HCT116 (cell line): Measurements from ENCODE around the gene SLA2. TPM values are rescaled to one million over a fixed set of nuclear protein-coding genes. Genes with fewer than 3 reads are reported as not detected.

Experiments used
- ATAC-seq: fragments of 200-7000 bp; cut with Tn5 transposase; 2 replicates; pipeline ENCODE4 v1.9.1; 2020; ENCODE audit warnings: mild to moderate bottlenecking, moderate library complexity
- Bru-seq: library from RNA; stranded (reverse); fragments of 400-500 nt; gene quantifications from one replicate; lab custom pipeline; 2021; lab: Mats Ljungman, UMichigan
- BruChase-seq, 2 experiments: library from RNA; stranded (reverse); fragments of 400-500 nt; gene quantifications; one replicate each; lab custom pipeline; 2021; lab: Mats Ljungman, UMichigan
- BruUV-seq: library from RNA; stranded (reverse); fragments of 400-500 nt; replicated peaks from 2 replicates; lab custom pipeline; 2021; lab: Mats Ljungman, UMichigan
- CTCF ChIA-PET: fragments of 300-600 bp; sonication (Branson Sonifier 250); formaldehyde crosslinking; loops from one replicate; lab custom pipeline; 2021; ENCODE audit warnings: antibody characterized with exemption; lab: Charles Lee
- POLR2A ChIA-PET: fragments of 300-600, 350-600 bp; sonication (Branson Sonifier 250); formaldehyde crosslinking; loops from one replicate; lab custom pipeline; 2021; ENCODE audit warnings: antibody characterized with exemption; lab: Charles Lee
- RAD21 ChIA-PET, 2 experiments: fragments of 300-600 bp; sonication (Branson Sonifier 250); formaldehyde crosslinking; loops; one replicate each; lab custom pipeline; 2023; ENCODE audit warnings: low total read pairs in 2 of 2; ENCODE audit not compliant: uncharacterized antibody in 2 of 2, unreplicated experiment in 2 of 2, low non-redundant PET in 1 of 2; lab: Charles Lee
- DNase-seq: peaks from one replicate; pipeline ENCODE4 v3.0.0-alpha.2; 2010; ENCODE audit warnings: low read depth, low spot score
- H2AFZ ChIP-seq: fragments of 200-600 bp; shearing (Covaris generic), sonication (generic); 2 replicates; pipeline ENCODE4 v1.6.1; 2017; ENCODE audit warnings: low read depth, mixed run types, mixed read lengths, antibody characterized with exemption, low read length; ENCODE audit not compliant: poor library complexity, severe bottlenecking
- H3K27ac ChIP-seq: 2 replicates; pipeline ENCODE4 v1.5.1; 2012; ENCODE audit warnings: low read depth, low read length
- H3K27me3 ChIP-seq: fragments of 200-600 bp; sonication (generic); 2 replicates; pipeline ENCODE4 v1.6.1; 2016; ENCODE audit warnings: mixed run types, low read length, mixed read lengths; ENCODE audit not compliant: insufficient read depth
- H3K36me3 ChIP-seq, 2 experiments: fragments of 200-500 bp in 1 of 2; fragments of 200-600 bp in 1 of 2; sonication (Bioruptor generic) in 1 of 2; sonication (generic) in 1 of 2; 2 replicates each; pipeline versions ENCODE4 v1.5.1 to v1.6.1; 2014 to 2016; ENCODE audit warnings: low read length in 2 of 2, inconsistent platforms in 1 of 2, mixed read lengths in 1 of 2, mixed run types in 1 of 2; ENCODE audit not compliant: insufficient read depth in 2 of 2, control insufficient read depth in 1 of 2
- H3K4me1 ChIP-seq, 2 experiments: fragments of 200-600 bp in 1 of 2; sonication (generic) in 1 of 2; 2 replicates each; pipeline versions ENCODE4 v1.5.1 to v1.6.1; 2012 to 2017; ENCODE audit warnings: low read length in 2 of 2, inconsistent platforms in 1 of 2, mild to moderate bottlenecking in 1 of 2, mixed read lengths in 1 of 2, mixed run types in 1 of 2, moderate library complexity in 1 of 2; ENCODE audit not compliant: insufficient read depth in 2 of 2, control insufficient read depth in 1 of 2
- H3K4me2 ChIP-seq: fragments of 200-600 bp; sonication (generic); 2 replicates; pipeline ENCODE4 v1.6.1; 2017; ENCODE audit warnings: mixed run types, low read length, mixed read lengths
- H3K4me3 ChIP-seq, 2 experiments: fragments of 200-600 bp in 1 of 2; sonication (generic) in 1 of 2; replicated peaks in 1 of 2; 2 replicates each; pipeline ENCODE4 v1.5.1; 2011 to 2016; ENCODE audit warnings: low read length in 2 of 2, control low read depth in 1 of 2, low read depth in 1 of 2, mild to moderate bottlenecking in 1 of 2, mixed read lengths in 1 of 2, mixed run types in 1 of 2
- H3K79me2 ChIP-seq: fragments of 200-600 bp; sonication (generic); 2 replicates; pipeline ENCODE4 v1.6.1; 2017; ENCODE audit warnings: mild to moderate bottlenecking, mixed run types, low read length, moderate library complexity, mixed read lengths; ENCODE audit not compliant: insufficient read depth
- H3K9ac ChIP-seq: fragments of 200-600 bp; sonication (generic); 2 replicates; pipeline ENCODE4 v1.6.1; 2016; ENCODE audit warnings: low read length, mixed read lengths
- H3K9me2 ChIP-seq: fragments of 200-600 bp; sonication (generic), shearing (Covaris generic); 2 replicates; pipeline ENCODE4 v1.6.1; 2017; ENCODE audit warnings: mixed run types, mild to moderate bottlenecking, moderate library complexity; ENCODE audit not compliant: insufficient read depth
- H3K9me3 ChIP-seq, 2 experiments: fragments of 200-500 bp in 1 of 2; fragments of 200-600 bp in 1 of 2; sonication (Bioruptor generic) in 1 of 2; sonication (generic) in 1 of 2; 2 replicates each; pipeline ENCODE4 v1.6.1; 2014 to 2017; ENCODE audit warnings: low read length in 2 of 2, mixed read lengths in 2 of 2, inconsistent platforms in 1 of 2, low read depth in 1 of 2, mild to moderate bottlenecking in 1 of 2, mixed run types in 1 of 2, moderate library complexity in 1 of 2; ENCODE audit not compliant: control insufficient read depth in 1 of 2, insufficient read depth in 1 of 2
- H4K20me1 ChIP-seq: fragments of 200-600 bp; sonication (generic), shearing (Covaris generic); 2 replicates; pipeline ENCODE4 v1.6.1; 2017; ENCODE audit warnings: mixed run types, mild to moderate bottlenecking, moderate library complexity; ENCODE audit not compliant: insufficient read depth
- CEBPB ChIP-seq: IDR thresholded peaks from 2 replicates; pipeline ENCODE4 v1.6.1; 2012; ENCODE audit warnings: low read depth
- EGR1 ChIP-seq: IDR thresholded peaks from 2 replicates; pipeline ENCODE4 v1.6.1; 2012; ENCODE audit warnings: low read depth
- ELF1 ChIP-seq: IDR thresholded peaks from 2 replicates; pipeline ENCODE4 v1.6.1; 2012; ENCODE audit warnings: low read depth, borderline replicate concordance
- EZH2 ChIP-seq: fragments of 200-600 bp; sonication (generic); IDR thresholded peaks from 2 replicates; pipeline ENCODE4 v1.6.1; 2017; ENCODE audit warnings: antibody characterized with exemption, mixed run types
- EZH2phosphoT487 ChIP-seq: fragments of 200-600 bp; IDR thresholded peaks from 2 replicates; pipeline ENCODE4 v1.6.1; 2018; ENCODE audit warnings: antibody characterized with exemption, borderline replicate concordance
- MAX ChIP-seq: IDR thresholded peaks from 2 replicates; pipeline ENCODE4 v1.6.1; 2012
- POLR2A ChIP-seq: IDR thresholded peaks from 2 replicates; pipeline ENCODE4 v1.7.0; 2011; ENCODE audit warnings: borderline replicate concordance; ENCODE audit not compliant: insufficient read depth, insufficient read length; ENCODE audit errors: extremely low read depth
- RAD21 ChIP-seq: IDR thresholded peaks from 2 replicates; pipeline ENCODE4 v1.6.1; 2012; ENCODE audit warnings: low read depth, mild to moderate bottlenecking
- REST ChIP-seq: IDR thresholded peaks from 2 replicates; pipeline ENCODE4 v1.6.1; 2012; ENCODE audit warnings: low read depth
- SIN3A ChIP-seq: IDR thresholded peaks from 2 replicates; pipeline ENCODE4 v1.6.1; 2012; ENCODE audit warnings: low read depth
- SRF ChIP-seq: IDR thresholded peaks from 2 replicates; pipeline ENCODE4 v1.6.1; 2012; ENCODE audit warnings: low read depth
- ZBTB33 ChIP-seq: IDR thresholded peaks from 2 replicates; pipeline ENCODE4 v1.6.1; 2011; ENCODE audit warnings: mild to moderate bottlenecking, low read length, moderate library complexity; ENCODE audit not compliant: insufficient replicate concordance; ENCODE audit errors: extremely low read depth
- ZFX ChIP-seq: fragments of 450-650 bp; IDR thresholded peaks from 2 replicates; pipeline ENCODE4 v1.6.1; 2017
- ZNF274 ChIP-seq: fragments of 200-500 bp; sonication (Bioruptor generic); IDR thresholded peaks from 2 replicates; pipeline ENCODE4 v1.6.1; 2014; ENCODE audit warnings: mild to moderate bottlenecking, low read depth, low read length, inconsistent platforms
- intact Hi-C: fragments of 100-400 bp; cut with micrococcal nuclease; formaldehyde crosslinking; loops from 2 replicates; pipeline ENCODE4 v1.10.0; 2022
- long read RNA-seq: library from polyadenylated mRNA; unstranded; transcript quantifications from one replicate; pipeline ENCODE4 v2.0.0, GENCODE V29; 2021; ENCODE audit not compliant: unreplicated experiment
- polyA plus RNA-seq: library from polyadenylated mRNA; unstranded; fragments of >200 nt; gene quantifications from 2 replicates; pipeline ENCODE4 v1.2.1, GENCODE V29; 2012; ENCODE audit warnings: missing spikeins
- total RNA-seq: library from RNA; stranded (reverse); gene quantifications from one replicate; pipeline ENCODE4 v1.2.1, GENCODE V29; 2021; ENCODE audit not compliant: unreplicated experiment
- TF ChIP-seq, protein P1 (sequence below), 3 experiments: fragments of 200-600 bp in 1 of 3; sonication (generic) in 1 of 3; IDR thresholded peaks in 2 of 3; conservative IDR thresholded peaks in 1 of 3; 2 replicates each; pipeline ENCODE4 v1.5.1; 2012 to 2017; ENCODE audit warnings: low read depth in 2 of 3, low read length in 2 of 3, antibody characterized with exemption in 1 of 3, borderline replicate concordance in 1 of 3, control low read depth in 1 of 3, mild to moderate bottlenecking in 1 of 3, mixed read lengths in 1 of 3, mixed run types in 1 of 3, moderate library complexity in 1 of 3; ENCODE audit not compliant: insufficient read depth in 1 of 3

Gene SLA2
- 0.12 TPM for total RNA-seq
- 0.04 and 0.09 TPM in 2 replicates for polyA plus RNA-seq
- percentile 22 among the genes with signal in this experiment for Bru-seq, nascent RNA
- percentile 26 among the genes with signal in this experiment for BruChase-seq, experiment 1, labeled RNA remaining after a 6-hour chase
- percentile 27 among the genes with signal in this experiment for BruChase-seq, experiment 2, labeled RNA remaining after a 2-hour chase
- long read RNA-seq = 0 reads

DNA sequence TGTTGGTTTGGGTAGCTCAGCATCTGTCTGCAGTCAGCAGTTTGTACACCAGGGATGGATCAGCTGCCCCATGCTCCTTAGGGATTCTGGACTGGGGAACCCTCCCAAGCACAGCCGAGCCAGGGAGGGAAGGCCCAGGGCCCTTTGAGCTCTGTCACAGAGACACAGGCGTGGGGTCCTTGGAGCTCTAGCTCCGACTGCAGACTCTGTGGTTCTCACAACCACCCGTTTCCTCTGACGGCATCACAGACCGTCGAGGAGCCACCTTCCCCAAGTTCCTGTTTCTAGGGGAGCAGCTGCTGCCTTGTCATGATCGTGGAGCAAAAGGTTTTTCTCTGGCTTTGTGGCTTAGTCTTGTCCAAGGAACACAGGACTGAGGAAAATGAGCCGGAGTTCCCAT lies at the start of gene SLA2:
SLA2 (minus strand) TSS at position 199 of the 400 bp plus-strand sequence. CDS start 4,861 bp downstream, outside the sequence.
- DNase-seq (no peak), ATAC-seq (no peak)
- Histone ChIP-seq H2AFZ (no peak within 1 kb of the TSS), H3K79me2 (no peaks in the 10 kb centered on the region), H3K9me2 (no peaks in the 10 kb centered on the region), H3K9ac (no peak within 1 kb of the TSS), H3K27ac (no peak within 1 kb of the TSS), H3K36me3 (no peaks in the 10 kb centered on the region), H3K4me1 (peaks cover 6 to 11% of the 10 kb centered on the region in 2 experiments; a peak in 3 of 4 replicates), H4K20me1 (no peaks in the 10 kb centered on the region), H3K4me3 (no peak within 1 kb of the TSS), H3K4me2 (no peak within 1 kb of the TSS), H3K9me3 (no peaks in the 10 kb centered on the region), H3K27me3 (no peaks in the 10 kb centered on the region)
- CTCF ChIA-PET = no interaction called here
- TF ChIP-seq POLR2A (no peak), ELF1 (no peak), SIN3A (no peak), CEBPB (no peak), REST (no peak), SRF (no peak), ZFX (no peak), ZBTB33 (no peak), ZNF274 (no peak), RAD21 (no peak), EZH2phosphoT487 (no peak), EZH2 (no peak), MAX (no peak), EGR1 (no peak)
- TF ChIP-seq, protein P1, sequence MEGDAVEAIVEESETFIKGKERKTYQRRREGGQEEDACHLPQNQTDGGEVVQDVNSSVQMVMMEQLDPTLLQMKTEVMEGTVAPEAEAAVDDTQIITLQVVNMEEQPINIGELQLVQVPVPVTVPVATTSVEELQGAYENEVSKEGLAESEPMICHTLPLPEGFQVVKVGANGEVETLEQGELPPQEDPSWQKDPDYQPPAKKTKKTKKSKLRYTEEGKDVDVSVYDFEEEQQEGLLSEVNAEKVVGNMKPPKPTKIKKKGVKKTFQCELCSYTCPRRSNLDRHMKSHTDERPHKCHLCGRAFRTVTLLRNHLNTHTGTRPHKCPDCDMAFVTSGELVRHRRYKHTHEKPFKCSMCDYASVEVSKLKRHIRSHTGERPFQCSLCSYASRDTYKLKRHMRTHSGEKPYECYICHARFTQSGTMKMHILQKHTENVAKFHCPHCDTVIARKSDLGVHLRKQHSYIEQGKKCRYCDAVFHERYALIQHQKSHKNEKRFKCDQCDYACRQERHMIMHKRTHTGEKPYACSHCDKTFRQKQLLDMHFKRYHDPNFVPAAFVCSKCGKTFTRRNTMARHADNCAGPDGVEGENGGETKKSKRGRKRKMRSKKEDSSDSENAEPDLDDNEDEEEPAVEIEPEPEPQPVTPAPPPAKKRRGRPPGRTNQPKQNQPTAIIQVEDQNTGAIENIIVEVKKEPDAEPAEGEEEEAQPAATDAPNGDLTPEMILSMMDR (IDR thresholded peaks at IDR 0.05 in 2 of 3, conservative IDR thresholded peaks at IDR 0.05 in 1 of 3; ENCODE audit: borderline replicate concordance in 1 of 3, insufficient read depth in 1 of 3, low read depth in 2 of 3, low read length in 2 of 3) = no peak
- intact Hi-C loops = no loop called here
- no TSS peak for BruUV-seq
- POLR2A ChIA-PET = no interaction called here
- RAD21 ChIA-PET = no interaction called here
